Measurements from ENCODE around the gene RBM39. TPM values are rescaled to one million over a fixed set of nuclear protein-coding genes. Genes with fewer than 3 reads are reported as not detected.

Gene RBM39
- total and polyA plus RNA-seq, 2 of the 13 experiments (the other 11 are each of a cell fraction or from before 2014, with no cell fraction given), result 788 to 920 TPM

DNA sequence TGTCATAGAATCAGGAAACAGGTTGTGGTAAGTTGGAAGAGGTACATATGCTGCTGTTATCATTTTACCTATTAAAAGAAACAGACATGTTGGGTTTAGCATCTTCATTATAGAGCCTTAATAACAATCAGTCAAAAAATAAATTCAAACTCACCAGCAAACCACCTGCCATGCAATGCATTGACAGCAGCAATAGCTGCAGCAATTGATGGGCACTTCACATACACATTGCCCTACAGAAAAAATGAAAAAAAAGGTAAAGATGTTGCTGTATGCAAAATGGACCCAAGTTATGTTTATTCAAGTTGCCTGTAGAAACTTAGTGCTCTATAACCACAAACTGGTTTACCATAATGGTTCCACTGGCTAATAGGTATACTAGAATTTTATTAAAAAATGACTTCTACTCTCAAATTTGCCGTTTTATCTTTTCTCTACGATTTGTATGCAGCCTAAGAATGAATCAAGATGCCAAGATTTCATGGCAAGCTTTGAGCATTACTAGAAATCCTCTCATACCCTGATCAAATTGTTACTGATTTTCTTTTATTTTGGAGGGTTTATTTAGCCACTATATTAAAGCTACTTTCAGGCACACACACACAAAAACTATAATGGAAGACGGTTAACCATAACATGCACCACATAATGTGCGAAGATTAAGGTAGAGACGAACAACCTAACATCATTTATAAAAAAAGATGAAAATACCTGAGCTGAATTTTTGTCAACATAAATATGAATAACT lies 37.4 kb downstream of the RBM39 start (continued):
- TF ChIP-seq, protein P1, sequence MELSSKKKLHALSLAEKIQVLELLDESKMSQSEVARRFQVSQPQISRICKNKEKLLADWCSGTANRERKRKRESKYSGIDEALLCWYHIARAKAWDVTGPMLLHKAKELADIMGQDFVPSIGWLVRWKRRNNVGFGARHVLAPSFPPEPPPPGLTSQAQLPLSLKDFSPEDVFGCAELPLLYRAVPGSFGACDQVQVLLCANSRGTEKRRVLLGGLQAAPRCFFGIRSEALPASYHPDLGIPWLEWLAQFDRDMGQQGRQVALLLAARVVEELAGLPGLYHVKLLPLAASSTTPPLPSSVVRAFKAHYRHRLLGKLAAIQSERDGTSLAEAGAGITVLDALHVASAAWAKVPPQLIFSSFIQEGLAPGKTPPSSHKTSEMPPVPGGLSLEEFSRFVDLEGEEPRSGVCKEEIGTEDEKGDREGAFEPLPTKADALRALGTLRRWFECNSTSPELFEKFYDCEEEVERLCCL (CRISPR knock-in tag; IDR thresholded peaks at IDR 0.05; ENCODE audit: borderline replicate concordance), result no peak
- TF ChIP-seq ZKSCAN5 (CRISPR knock-in tag; IDR thresholded peaks at IDR 0.05) (no peak), ZNF782 (CRISPR knock-in tag; IDR thresholded peaks at IDR 0.05; ENCODE audit: borderline replicate concordance) (no peak), ZNF775 (CRISPR knock-in tag; IDR thresholded peaks at IDR 0.05; ENCODE audit: borderline replicate concordance) (no peak), ZNF224 (CRISPR knock-in tag; IDR thresholded peaks at IDR 0.05) (no peak), AGO2 (optimal IDR thresholded peaks at IDR 0.05; ENCODE audit: low read depth, low read length) (peak; percentile 83), ZNF749 (CRISPR knock-in tag; IDR thresholded peaks at IDR 0.05; ENCODE audit: borderline replicate concordance) (no peak), ELF1 (CRISPR knock-in tag; IDR thresholded peaks at IDR 0.05) (no peak), YEATS2 (CRISPR knock-in tag; IDR thresholded peaks at IDR 0.05; ENCODE audit: borderline replicate concordance) (no peak), SYNCRIP (IDR thresholded peaks at IDR 0.05; ENCODE audit: insufficient read depth, low read depth, low read length) (no peak), KLF16 (CRISPR knock-in tag; IDR thresholded peaks at IDR 0.05) (no peak)
- TF ChIP-seq, protein P2, sequence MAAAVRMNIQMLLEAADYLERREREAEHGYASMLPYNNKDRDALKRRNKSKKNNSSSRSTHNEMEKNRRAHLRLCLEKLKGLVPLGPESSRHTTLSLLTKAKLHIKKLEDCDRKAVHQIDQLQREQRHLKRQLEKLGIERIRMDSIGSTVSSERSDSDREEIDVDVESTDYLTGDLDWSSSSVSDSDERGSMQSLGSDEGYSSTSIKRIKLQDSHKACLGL (CRISPR knock-in tag; IDR thresholded peaks at IDR 0.05), result no peak
- TF ChIP-seq, protein P3, sequence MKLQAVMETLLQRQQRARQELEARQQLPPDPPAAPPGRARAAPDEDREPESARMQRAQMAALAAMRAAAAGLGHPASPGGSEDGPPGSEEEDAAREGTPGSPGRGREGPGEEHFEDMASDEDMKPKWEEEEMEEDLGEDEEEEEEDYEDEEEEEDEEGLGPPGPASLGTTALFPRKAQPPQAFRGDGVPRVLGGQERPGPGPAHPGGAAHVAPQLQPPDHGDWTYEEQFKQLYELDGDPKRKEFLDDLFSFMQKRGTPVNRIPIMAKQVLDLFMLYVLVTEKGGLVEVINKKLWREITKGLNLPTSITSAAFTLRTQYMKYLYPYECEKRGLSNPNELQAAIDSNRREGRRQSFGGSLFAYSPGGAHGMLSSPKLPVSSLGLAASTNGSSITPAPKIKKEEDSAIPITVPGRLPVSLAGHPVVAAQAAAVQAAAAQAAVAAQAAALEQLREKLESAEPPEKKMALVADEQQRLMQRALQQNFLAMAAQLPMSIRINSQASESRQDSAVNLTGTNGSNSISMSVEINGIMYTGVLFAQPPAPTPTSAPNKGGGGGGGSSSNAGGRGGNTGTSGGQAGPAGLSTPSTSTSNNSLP (IDR thresholded peaks at IDR 0.05; ENCODE audit: low read depth, low read length), result no peak
- TF ChIP-seq, protein P4, sequence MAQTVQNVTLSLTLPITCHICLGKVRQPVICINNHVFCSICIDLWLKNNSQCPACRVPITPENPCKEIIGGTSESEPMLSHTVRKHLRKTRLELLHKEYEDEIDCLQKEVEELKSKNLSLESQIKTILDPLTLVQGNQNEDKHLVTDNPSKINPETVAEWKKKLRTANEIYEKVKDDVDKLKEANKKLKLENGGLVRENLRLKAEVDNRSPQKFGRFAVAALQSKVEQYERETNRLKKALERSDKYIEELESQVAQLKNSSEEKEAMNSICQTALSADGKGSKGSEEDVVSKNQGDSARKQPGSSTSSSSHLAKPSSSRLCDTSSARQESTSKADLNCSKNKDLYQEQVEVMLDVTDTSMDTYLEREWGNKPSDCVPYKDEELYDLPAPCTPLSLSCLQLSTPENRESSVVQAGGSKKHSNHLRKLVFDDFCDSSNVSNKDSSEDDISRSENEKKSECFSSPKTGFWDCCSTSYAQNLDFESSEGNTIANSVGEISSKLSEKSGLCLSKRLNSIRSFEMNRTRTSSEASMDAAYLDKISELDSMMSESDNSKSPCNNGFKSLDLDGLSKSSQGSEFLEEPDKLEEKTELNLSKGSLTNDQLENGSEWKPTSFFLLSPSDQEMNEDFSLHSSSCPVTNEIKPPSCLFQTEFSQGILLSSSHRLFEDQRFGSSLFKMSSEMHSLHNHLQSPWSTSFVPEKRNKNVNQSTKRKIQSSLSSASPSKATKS (CRISPR knock-in tag; IDR thresholded peaks at IDR 0.05), result 0 out of 2 replicates have a peak, but pooled peaks have one; percentile 12
- TF ChIP-seq, protein P5, sequence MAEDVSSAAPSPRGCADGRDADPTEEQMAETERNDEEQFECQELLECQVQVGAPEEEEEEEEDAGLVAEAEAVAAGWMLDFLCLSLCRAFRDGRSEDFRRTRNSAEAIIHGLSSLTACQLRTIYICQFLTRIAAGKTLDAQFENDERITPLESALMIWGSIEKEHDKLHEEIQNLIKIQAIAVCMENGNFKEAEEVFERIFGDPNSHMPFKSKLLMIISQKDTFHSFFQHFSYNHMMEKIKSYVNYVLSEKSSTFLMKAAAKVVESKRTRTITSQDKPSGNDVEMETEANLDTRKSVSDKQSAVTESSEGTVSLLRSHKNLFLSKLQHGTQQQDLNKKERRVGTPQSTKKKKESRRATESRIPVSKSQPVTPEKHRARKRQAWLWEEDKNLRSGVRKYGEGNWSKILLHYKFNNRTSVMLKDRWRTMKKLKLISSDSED (CRISPR knock-in tag; IDR thresholded peaks at IDR 0.05), result no peak
- TF ChIP-seq, protein P6, sequence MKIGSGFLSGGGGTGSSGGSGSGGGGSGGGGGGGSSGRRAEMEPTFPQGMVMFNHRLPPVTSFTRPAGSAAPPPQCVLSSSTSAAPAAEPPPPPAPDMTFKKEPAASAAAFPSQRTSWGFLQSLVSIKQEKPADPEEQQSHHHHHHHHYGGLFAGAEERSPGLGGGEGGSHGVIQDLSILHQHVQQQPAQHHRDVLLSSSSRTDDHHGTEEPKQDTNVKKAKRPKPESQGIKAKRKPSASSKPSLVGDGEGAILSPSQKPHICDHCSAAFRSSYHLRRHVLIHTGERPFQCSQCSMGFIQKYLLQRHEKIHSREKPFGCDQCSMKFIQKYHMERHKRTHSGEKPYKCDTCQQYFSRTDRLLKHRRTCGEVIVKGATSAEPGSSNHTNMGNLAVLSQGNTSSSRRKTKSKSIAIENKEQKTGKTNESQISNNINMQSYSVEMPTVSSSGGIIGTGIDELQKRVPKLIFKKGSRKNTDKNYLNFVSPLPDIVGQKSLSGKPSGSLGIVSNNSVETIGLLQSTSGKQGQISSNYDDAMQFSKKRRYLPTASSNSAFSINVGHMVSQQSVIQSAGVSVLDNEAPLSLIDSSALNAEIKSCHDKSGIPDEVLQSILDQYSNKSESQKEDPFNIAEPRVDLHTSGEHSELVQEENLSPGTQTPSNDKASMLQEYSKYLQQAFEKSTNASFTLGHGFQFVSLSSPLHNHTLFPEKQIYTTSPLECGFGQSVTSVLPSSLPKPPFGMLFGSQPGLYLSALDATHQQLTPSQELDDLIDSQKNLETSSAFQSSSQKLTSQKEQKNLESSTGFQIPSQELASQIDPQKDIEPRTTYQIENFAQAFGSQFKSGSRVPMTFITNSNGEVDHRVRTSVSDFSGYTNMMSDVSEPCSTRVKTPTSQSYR (CRISPR knock-in tag; IDR thresholded peaks at IDR 0.05; ENCODE audit: borderline replicate concordance), result no peak
